G401 (cell line): Measurements from ENCODE around the gene EFEMP1. TPM values are rescaled to one million over a fixed set of nuclear protein-coding genes. Genes with fewer than 3 reads are reported as not detected.

Experiments used
- DNase-seq: peaks from one replicate; pipeline ENCODE4 v3.0.0-alpha.2; 2015; ENCODE audit warnings: low spot score
- in situ Hi-C: cut with HindIII; loops from 2 replicates; pipeline ENCODE4 v1.10.0; 2016; ENCODE audit warnings: low sequenced_read_pairs, mixed read lengths
- total RNA-seq: library from RNA; depleted of rRNA; stranded (reverse); fragments of >200 nt; shearing (Covaris generic); gene quantifications from 2 replicates; pipeline ENCODE4 v1.2.3, GENCODE V29; 2014

EFEMP1 gene
- total RNA-seq, 1 experiment from 2014 or later: not detected

DNA sequence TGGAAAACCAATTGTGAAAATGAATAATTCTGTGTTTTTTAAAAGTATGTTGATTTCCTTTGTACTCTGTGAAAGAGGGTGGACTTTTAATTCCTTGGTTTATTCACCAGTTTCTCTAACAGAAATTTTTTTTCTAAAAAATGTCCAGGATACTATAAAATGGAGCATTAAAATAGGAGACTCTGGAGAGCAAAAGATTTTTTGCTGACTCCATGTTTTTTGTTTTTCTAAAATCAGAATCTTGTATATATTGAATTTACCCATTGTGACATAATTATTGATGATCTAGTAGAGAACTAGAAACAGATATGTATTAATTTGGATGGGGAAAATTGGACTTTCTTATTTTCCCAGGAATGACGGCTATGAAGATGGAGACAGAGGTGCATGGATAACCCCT is 23.2 kb upstream of the EFEMP1 start:
- DNase-seq: no peak
- in situ Hi-C loops: no loop called here

DNA sequence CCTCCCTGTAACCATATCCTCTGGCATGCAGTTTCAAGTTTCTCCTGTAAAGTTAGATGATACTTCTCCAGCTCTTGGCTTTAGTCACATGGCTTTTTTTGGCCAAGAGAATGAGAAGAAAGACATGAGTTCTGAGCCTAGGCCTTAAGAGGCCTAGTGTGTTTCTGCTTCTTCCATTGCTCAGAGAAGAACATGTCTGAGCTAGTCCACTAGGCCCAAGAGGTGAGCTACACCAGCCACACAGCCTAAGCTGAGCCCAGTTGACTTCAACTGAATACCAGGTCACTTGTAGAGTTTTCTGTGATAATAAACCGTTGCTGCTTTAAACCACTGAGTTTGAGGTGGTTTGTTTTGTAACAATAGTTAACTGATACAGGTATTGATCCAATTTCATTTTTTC is 19.9 kb upstream of the EFEMP1 start:
- in situ Hi-C loops: no loop called here
- DNase-seq: no peak

DNA sequence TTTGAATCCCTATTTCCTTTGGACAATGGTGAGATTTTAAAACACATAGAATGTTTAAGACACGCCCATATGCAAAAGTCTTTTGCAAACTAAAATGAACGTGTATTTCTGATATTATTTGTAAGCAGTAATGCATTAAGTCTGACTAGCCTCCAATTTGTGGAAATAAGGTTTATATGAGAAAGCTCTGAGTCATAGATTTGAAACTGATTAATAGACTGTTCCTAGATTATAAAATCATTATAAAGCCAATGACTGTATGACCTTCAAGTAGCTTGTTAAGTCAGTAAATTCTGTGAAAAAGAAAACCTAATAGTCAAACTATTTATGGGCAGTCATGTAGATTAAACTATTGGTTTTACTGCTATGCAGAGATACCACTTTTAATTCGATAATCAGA is 12.8 kb upstream of the EFEMP1 start:
- in situ Hi-C loops: no loop called here
- DNase-seq: no peak

DNA sequence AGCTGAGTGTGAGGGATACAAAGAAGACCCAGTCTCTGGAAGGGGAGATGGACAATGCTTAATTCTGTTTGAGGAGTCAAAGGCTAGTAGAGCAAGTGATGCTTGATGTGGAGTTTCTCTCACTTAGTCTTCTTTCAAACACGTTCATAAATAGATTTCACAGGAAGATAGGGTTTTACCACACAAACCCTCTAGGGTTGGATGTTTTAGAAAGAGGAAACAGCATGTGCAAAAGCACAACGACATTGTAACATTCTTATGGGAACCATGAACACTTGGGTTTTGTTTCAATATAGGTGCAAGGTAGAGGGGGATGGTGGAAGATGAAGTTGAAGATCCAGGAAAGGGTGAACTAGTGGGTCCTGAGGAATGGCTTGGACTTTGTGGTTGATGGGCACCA is 10.8 kb upstream of the EFEMP1 start:
- DNase-seq: no peak

DNA sequence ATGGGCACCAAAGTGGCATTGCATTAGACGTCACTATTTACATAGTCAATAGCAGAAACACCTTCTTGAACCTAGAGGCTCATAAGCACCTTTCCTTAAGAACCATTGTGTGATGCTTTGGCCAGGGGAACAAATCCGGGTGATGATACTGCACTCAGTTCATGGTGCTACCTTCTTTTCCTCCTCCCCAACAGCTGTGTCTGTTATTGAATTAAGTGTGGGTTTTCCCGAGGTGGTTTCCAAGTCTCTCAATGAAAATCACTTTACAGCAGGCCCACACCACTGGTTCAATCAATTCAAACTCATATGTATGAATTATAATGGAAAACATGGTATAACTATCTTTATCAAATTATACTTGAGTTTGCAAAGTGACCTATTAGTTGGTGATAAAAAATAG is 9.3 kb upstream of the EFEMP1 start:
- no peak for DNase-seq
- in situ Hi-C loops: no loop called here

More for the DNA sequence above, 10.8 kb upstream of the EFEMP1 start:
- in situ Hi-C loops: no loop called here

DNA sequence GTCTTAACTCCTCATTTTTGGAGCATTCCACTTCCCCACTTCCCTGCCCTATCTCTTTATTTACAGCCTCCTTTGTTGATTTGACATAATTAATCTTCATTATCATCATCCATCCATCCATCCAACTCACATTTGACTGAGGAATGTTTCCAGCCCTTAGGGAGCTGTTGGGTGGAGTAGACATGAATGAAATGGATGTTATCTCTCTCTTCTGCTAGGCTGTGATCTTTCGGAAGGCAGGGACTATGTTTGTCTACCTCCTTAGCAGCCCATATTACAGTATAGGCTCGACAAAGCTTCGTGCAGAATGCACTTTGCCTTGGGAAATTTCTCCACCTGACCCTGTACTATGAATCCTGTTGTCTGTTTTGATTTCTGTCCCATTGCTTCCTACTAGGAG is 7.7 kb upstream of the EFEMP1 start:
- in situ Hi-C loops: no loop called here
- no peak for DNase-seq

DNA sequence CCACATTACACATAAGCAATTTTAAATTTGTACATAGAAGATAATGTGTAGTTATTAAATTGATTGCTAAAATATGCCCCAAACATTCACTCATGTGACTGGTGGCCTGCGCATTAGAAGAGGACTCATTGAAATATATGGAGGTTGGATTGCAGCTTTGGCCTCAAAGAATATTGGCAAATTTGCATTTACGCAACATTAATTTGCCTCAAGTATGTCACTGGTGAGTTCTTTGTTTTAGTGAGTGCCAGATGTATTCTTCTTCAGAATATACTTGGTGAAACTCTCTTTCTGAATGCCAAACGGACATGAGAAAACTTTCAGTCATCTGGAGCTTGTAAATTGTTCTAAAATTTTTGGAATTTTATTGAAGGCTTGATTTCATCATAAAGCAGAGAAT is 5.9 kb upstream of the EFEMP1 start:
- in situ Hi-C loops: no loop called here
- DNase-seq: no peak

DNA sequence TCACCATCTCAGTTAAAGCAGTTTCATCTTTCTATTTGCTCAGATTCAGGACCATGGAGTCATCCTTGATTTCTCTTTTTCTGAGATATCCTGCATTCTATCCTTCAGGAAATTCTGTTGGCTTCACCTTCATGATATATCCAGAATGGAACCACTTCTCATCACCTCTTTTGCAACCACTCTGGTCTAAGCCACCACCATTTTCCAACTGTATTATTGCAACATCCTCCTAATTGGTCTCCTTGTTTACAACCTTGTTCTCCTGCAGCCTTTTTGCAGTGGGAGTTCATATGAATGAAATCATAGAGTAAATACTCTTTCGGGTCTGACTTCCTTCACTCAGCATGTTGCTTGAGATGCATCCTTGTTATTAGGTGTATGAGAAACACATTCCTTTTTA is 3.4 kb upstream of the EFEMP1 start:
- DNase-seq: no peak
- in situ Hi-C loops: no loop called here

DNA sequence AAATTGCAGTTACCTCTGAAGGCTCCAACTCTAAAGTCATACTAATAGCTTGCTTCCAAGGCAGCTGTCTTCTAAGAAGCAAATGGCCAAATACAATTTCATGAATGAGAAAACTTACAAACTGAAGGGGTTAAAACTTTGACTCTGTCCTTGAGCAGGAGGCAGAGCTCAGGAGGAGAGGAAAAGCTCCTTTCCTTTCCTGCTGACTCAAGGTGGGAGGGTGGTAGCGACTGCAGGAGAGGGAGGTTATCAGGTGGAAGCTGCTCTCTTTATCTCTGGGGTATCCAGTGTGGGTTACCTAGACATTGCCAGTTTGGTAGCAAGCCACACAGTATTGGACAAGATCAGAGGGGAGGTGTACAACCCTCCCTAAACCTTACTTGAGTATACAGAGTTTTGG is 2.7 kb upstream of the EFEMP1 start:
- no peak for DNase-seq
- in situ Hi-C loops: no loop called here

DNA sequence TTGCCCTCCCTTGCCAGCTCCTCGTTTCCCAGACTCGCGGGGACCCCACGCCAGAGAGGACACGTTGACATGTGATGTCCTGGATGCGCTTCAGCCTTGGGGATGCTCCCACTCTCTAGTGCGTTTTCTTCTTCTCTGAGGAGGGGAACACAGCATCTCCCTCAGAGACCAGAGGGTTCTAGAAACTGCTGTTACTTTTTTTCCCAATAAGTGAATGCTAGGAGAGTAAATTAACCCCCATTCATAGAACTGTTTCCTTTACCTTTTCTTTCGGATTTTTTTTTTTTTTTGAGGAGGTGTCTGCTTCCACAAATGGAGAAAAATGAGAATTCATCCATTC is 370 bp upstream of the EFEMP1 start:
- DNase-seq: no peak
- in situ Hi-C loops: no loop called here

DNA sequence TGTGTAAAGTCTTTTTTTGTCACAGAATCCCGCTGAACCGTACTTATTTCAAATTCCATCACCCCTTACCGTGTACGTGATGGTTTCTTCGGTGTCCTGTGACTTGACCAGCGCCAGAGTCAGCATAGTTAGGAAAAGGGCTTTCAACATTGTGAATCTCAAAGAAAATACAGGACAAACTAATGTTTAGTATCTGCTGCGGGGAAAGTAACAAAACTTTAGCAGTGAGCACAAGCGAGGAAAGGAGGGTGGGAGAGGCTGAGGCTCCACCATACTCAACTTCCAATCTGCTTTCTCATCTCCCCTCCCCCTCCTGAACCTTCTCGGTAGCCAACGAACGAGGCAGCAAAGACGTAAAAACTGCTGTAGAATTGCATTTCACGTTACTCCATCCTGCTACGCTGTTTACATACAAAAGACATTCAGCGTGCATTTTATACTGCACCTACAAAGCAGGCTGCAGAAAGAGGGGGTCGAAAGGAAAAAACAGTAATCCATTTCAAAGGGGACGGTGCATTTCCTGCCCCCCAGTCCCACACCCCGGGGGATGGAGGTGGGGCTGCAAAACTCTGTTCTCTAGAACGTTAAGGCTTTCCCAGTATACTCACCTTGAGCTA is 1.2 kb downstream of the EFEMP1 start:
- in situ Hi-C loops: no loop called here
- no peak for DNase-seq

DNA sequence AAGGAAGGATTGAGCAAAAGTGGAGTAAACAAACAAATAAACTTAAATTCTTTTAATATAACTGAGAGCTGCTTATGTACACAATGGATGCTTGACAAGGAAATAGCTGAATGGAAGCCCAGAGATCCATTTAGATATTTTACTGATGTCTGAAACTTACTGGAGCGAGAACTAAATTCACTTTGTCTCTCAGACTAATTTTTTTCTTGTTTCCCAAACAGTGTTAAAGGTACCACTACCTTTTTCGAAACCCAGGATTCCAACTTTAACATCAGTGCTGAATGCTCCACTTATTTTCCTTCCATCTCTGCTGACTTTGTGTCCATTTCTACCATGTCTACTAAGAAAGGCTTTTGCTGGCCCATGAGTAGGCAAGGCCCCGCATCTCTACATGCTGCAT is 4.0 kb downstream of the EFEMP1 start:
- DNase-seq: no peak
- in situ Hi-C loops: no loop called here

DNA sequence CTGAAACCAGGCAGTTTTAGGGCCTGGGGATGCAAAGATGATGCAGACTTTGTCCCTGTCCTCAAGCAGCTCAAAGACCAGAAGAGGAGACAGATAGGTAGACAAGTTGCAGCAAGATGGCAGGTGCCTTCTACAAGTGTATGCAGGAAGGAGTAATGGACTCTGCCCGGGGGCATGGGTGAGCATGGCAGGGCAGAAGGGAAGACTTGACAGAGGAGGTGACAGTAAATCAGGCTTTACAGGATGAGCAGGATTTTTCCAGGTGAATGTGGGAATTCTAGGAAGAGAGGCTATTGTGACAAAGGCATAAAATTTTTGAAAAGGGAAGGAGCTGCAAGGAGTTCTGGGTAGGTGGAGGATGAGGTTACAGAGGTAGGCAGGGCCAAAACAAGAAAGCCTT is 4.7 kb downstream of the EFEMP1 start:
- in situ Hi-C loops: no loop called here

DNA sequence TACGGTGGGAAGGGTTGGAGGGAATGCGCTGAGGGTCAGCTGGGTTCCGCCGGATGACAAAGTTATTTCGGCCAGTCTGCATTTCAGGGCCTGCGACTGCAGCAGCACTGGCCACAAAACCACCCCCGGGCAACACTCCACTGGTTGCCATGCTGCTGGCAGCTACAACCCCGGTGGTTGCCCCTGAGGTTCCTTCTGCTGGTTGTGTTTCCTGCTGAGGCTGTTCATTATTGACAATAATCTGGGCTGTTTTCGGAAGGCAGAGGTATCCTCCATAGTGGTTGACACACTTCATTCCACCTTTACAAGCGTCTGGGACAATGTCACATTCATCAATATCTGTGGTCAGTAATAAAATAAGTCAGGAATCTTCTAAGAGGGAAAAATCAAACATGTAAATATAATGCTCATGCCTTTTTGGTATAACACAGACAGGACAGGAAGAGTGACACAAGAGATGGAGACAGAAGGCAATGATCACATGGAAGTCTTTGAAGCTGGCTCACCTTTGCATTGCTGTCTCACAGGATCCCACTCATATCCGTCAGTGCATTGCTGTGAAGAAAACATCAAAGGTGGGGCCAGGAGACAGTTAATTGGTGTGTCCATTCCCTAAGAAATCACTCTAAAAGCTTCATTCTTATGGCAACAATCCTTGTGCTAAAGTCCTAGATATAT is 5.7 kb downstream of the EFEMP1 start:
- in situ Hi-C loops: no loop called here
- no peak for DNase-seq

More for the DNA sequence above, 4.7 kb downstream of the EFEMP1 start:
- DNase-seq: no peak

DNA sequence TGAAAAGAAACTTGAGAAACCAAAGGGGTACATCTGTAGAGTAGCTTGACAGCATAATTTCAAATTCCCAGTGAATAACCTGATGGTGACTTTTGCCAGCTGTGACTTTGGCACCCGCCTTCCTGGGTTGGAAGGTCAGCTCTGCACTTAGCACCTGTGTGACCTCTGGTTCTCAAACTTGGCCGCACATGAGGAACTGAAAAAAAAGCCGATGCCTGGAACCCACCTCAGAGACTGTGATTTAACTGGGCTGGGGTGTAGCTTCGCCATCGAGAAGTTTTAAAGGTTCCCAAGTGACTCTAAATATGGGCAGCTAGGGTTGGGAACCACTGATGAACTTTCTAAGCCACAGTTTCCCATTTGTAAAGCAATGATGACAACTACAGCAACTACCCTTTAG is 6.5 kb downstream of the EFEMP1 start:
- in situ Hi-C loops: no loop called here
- DNase-seq: no peak

DNA sequence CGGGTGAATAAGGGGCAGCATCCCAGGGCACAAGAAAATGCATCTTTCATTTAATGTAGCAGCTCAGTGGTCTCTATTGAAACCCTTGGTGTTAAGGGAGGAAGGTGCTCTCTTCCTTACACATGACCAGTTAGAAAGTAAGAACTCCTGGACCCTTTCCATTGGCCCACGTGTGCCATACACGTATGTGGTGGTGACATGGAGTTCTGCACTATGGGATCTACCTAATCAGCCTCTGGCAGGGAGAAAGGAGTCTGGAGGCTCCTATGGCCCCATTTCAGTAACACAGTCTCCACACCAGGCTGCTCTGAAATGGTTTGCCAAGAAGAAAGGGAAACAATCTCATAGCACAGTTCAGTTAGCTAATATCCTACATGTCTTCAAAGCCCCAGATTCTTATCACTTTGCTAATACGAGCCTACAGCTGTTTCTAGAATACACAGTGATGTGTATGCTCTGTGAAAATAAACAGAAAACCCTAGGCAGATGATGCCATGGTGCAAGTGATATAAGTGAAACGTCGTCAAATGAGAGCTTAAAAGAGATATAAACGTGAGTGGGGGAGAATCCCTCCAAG is 7.0 kb downstream of the EFEMP1 start:
- in situ Hi-C loops: no loop called here
- DNase-seq: no peak

DNA sequence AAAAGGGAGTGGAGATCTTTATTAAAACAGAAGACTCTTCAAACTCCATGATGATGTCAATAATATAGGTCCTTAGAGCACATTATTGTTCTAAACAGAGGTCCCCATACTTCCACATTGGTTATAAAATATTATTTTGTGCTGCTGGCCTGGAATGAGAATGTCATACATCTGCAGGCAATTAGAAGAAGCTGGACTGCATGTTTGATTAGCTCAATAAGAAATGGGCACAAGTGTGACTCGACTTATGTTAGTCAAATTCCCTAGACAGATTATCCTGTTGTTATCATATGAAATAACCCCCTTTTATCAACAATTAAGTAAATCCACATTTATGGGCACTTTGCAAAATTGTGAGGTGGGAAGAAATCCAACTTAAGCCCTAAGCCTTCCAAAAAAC is 8.8 kb downstream of the EFEMP1 start:
- no peak for DNase-seq
- in situ Hi-C loops: no loop called here

DNA sequence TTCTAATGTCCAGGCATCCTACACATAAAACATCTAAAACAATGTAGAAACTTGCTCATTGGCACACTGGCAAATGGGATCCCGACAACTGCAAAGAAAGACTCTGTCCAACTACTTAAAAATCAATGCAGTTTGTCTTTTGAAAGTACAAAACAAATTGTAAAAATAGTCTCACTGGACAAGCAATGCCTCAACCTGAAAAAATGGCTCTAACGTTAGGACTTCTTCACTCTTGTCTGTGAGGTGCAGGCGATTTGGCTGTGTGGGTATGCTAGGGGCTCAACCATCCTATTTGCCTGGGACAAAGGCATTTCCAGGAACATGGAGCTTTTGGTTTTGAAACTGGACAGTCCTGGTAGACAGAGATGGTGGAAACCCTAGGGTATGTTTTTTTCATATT is 10.7 kb downstream of the EFEMP1 start:
- no peak for DNase-seq

DNA sequence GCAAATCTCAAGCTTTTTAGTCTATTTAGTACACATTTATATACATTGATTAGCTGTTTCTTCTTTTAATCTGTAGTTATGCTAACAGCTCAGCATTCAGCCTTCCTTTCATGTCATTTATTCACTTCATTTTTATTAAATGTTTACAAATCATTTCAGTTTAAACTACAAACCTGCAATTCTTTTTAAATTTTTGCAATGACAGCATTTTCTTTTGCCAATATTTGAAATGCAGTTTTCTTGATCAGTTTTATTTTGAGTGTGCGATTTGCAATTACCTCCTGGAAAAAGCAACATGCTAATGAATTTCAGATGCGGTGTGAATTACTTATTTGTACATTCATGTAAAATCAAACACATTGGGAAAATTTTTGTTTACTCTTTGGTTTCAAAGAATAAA is 13.5 kb downstream of the EFEMP1 start:
- DNase-seq: no peak
- in situ Hi-C loops: no loop called here

More for the DNA sequence above, 10.7 kb downstream of the EFEMP1 start:
- in situ Hi-C loops: no loop called here

DNA sequence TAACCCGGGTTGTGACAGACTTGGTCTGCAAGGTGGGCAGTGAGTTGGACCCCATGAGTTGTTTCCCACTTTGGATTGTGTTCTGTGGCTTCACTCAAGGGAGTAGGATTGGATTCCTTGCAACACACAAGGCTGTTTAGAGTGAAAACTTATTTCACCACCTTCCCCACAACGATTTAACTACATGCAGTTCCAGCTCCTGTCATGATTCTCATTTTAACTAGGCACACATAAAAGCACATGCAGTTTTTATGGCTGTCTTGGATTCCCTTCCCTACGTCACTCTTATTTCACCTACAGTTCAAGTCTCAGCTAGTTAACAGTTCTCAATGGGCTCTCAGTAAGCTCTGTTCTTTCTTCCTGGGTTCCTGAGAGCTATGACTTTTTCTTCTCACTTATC is 15.9 kb downstream of the EFEMP1 start:
- in situ Hi-C loops: no loop called here
- DNase-seq: no peak

DNA sequence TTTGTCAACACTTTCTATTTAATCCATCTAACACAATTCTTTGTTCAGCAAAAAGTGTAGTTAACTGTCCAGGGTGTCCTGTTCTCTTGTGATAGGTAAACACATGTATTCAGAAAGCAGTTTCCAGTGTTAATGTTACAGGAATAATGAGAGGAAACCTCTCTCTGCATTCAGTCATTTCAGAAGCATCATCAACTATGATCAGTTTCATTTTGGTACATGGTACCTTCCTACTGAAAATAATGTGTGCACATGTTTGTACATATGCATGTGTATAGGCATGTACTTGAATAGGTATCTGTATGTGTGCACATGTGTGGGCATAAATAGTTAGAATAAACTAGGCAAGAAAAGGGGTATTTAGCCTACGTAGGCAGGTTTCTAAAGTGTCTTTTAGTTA is 16.6 kb downstream of the EFEMP1 start:
- DNase-seq: no peak
- in situ Hi-C loops: no loop called here
